Measurements from ENCODE around the gene MYO9B. TPM values are rescaled to one million over a fixed set of nuclear protein-coding genes. Genes with fewer than 3 reads are reported as not detected.

Gene MYO9B
- total RNA-seq, 4 donors from 2014 or later = 102 to 246 (median 151) TPM

DNA sequence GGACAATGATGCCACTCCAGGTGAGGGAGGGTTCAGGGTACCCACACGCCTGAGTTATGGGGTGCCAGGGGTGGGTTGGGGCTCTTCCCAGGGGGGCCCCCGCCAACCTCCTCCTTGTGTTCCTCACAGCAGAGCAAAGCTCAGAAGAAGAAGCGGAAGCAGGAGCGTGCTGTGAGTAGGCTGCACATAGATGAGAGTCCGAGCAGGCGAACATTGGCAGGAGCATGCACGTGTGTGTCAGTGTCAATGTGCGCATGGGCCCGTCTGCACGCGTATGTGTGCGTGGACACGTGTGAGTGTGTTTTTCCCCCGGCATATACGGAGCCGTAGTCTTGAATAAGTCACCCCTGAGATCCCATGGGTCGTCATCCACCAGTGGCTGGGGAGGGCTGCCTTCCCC is 127.1 kb downstream of the MYO9B start:
- peaks cover 0 to 35% (median 9%) of the 10 kb centered on the region in 4 donors for H3K36me3 ChIP-seq
- no peak overlapping the region for H3K27ac ChIP-seq
- 90 to 93% methylated on average over 5 to 17 of the region's 17 CpGs for WGBS, 2 donors (ENCODE audit: low coverage in 1 of 2)
- no peak for DNase-seq
- in situ Hi-C loops (cut with MboI; ENCODE audit: low pct_ligation_motif_present in 1 of 4, low pct_unique_long_range_greater_than_20kb in 1 of 4, low sequenced_read_pairs in 3 of 4) (loop anchor here in 1 of 4 donors (10.0 kb wide), 1 partner anchor 82 kb away; the partner anchor contains the start of gene ANKLE1), intact Hi-C loops (cut with DNase I; ENCODE audit: low total_unique reads) (no loop called here)
- H3K9me3 ChIP-seq = no peaks in the 10 kb centered on the region
- TF ChIP-seq EP300 (IDR thresholded peaks at IDR 0.05; ENCODE audit: low read depth) (no peak), POLR2A (IDR thresholded peaks at IDR 0.05) (no peak), POLR2AphosphoS5 (IDR thresholded peaks at IDR 0.05) (no peak)
- TF ChIP-seq, protein P1, sequence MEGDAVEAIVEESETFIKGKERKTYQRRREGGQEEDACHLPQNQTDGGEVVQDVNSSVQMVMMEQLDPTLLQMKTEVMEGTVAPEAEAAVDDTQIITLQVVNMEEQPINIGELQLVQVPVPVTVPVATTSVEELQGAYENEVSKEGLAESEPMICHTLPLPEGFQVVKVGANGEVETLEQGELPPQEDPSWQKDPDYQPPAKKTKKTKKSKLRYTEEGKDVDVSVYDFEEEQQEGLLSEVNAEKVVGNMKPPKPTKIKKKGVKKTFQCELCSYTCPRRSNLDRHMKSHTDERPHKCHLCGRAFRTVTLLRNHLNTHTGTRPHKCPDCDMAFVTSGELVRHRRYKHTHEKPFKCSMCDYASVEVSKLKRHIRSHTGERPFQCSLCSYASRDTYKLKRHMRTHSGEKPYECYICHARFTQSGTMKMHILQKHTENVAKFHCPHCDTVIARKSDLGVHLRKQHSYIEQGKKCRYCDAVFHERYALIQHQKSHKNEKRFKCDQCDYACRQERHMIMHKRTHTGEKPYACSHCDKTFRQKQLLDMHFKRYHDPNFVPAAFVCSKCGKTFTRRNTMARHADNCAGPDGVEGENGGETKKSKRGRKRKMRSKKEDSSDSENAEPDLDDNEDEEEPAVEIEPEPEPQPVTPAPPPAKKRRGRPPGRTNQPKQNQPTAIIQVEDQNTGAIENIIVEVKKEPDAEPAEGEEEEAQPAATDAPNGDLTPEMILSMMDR (IDR thresholded peaks at IDR 0.05) = no peak
- no peaks in the 10 kb centered on the region for H3K27me3 ChIP-seq
- H3K4me3 ChIP-seq = no peak overlapping the region
- no peaks in the 10 kb centered on the region for H3K4me1 ChIP-seq

DNA sequence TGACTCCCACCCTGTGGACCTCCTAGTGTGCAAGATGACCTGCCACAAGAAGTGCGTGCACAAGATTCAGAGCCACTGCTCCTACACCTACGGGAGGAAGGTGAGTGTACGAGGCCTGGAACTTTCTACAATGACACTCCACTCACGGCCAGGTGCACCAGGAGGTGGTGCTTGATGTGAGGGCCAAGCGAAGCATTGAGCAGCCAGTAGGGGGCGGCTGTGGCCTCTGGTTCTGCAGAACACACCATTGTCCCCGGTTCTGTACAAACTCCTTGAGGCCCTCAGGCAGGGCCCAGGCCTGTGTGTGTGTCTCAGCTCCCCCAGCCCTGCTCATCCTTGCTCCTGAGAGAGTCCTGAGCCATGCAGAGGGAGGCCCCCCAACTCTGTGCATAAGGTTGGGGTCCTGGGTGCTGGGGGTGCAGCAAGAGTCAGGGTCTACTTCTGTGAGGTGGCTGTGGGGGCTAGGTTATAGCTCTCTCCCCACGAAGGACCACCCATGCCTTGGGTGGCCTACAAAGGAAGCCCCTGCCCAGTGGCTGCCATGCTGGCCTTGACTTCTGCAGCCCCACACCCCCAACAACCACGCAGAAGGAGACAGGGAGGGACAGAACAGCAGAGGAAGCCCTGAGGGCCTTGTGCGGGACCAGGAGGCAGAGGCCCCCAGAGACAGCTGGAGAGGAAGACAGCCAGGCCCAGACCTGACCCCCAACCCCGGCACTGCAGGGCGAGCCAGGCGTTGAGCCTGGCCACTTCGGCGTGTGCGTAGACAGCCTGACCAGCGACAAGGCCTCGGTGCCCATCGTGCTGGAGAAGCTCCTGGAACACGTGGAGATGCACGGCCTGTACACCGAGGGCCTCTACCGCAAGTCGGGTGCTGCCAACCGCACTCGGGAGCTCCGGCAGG is 129.9 kb downstream of the MYO9B start:
- H3K36me3 ChIP-seq = peaks cover 0 to 20% (median 7%) of the 10 kb centered on the region in 4 donors
- H3K27me3 ChIP-seq = no peaks in the 10 kb centered on the region
- TF ChIP-seq EP300 (IDR thresholded peaks at IDR 0.05; ENCODE audit: low read depth) (no peak), POLR2A (IDR thresholded peaks at IDR 0.05) (no peak), POLR2AphosphoS5 (IDR thresholded peaks at IDR 0.05) (peak in 1 of 3 donors; percentile 9)
- TF ChIP-seq, protein P1 (IDR thresholded peaks at IDR 0.05) = peak; percentile 63 to 82 (median 66)
- no peaks in the 10 kb centered on the region for H3K9me3 ChIP-seq
- no peak overlapping the region for H3K4me3 ChIP-seq
- H3K4me1 ChIP-seq = no peaks in the 10 kb centered on the region
- DNase-seq = peak; percentile 82
- H3K27ac ChIP-seq = no peak overlapping the region
- in situ Hi-C loops (cut with MboI; ENCODE audit: low pct_ligation_motif_present in 1 of 4, low pct_unique_long_range_greater_than_20kb in 1 of 4, low sequenced_read_pairs in 3 of 4) (loop anchor here in 1 of 4 donors (10.0 kb wide), 1 partner anchor 79 kb away; the partner anchor contains the start of gene ANKLE1), intact Hi-C loops (cut with DNase I; ENCODE audit: low total_unique reads) (loop anchor here (2.0 kb wide), 1 partner anchor 77 kb away; no protein-coding TSS in a partner anchor)
- WGBS, 2 donors (ENCODE audit: low coverage in 1 of 2) = 75% methylated on average over 18 of the region's 27 CpGs; no CpG with 5 or more reads in 1 of the 2 donors

DNA sequence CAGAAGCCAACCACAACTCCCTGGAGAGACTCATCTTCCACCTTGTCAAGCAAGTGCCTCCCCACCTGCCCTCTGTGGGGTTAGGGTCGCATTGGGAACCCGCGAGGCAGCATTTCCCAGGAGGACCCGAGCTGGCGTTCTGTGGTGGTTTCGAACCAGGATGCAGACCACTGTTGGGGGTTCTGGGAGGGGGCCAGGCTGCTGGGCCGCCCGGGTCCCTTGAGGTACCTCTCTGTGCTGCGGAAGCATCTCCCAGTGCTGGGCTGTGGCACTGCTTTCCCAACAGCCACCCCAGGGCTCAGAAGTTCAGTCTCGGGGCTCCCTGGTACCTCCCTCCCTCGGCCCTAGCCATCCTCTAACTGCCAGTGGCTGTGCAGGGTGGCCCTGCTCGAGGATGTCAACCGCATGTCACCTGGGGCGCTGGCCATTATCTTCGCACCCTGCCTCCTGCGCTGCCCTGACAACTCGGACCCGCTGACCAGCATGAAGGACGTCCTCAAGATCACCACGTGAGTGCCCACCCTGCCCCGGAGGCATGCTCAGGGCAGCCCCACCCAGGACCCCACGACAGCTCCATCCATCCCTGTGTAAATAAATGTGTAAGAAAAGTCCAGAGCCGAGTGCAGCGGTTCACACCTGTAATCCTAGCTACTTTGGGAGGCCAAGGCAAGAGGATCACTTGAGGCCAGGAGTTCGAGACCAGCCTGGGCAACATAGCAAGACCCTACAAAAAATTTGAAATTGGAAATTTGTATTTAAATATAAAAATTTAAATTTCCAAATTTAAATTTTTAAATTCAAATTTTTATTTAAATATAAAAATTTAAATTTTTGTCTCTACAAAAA is 131.4 kb downstream of the MYO9B start:
- in situ Hi-C loops (cut with MboI; ENCODE audit: low pct_ligation_motif_present in 1 of 4, low pct_unique_long_range_greater_than_20kb in 1 of 4, low sequenced_read_pairs in 3 of 4) = loop anchor here in 1 of 4 donors (10.0 kb wide), 1 partner anchor 78 kb away; the partner anchor contains the start of gene ANKLE1
- H3K4me1 ChIP-seq = no peaks in the 10 kb centered on the region
- intact Hi-C loops (cut with DNase I; ENCODE audit: low total_unique reads) = no loop called here
- DNase-seq = no peak
- H3K9me3 ChIP-seq = no peaks in the 10 kb centered on the region
- peaks cover 0 to 14% (median 6%) of the 10 kb centered on the region in 4 donors for H3K36me3 ChIP-seq
- H3K27me3 ChIP-seq = no peaks in the 10 kb centered on the region
- 95 to 100% methylated on average over 1 to 25 of the region's 25 CpGs for WGBS, 2 donors (ENCODE audit: low coverage in 1 of 2)
- TF ChIP-seq, protein P1 (IDR thresholded peaks at IDR 0.05) = no peak
- TF ChIP-seq POLR2A (IDR thresholded peaks at IDR 0.05) = no peak
- no peak for TF ChIP-seq EP300 (IDR thresholded peaks at IDR 0.05; ENCODE audit: low read depth)
- no peak for TF ChIP-seq POLR2AphosphoS5 (IDR thresholded peaks at IDR 0.05)
- H3K4me3 ChIP-seq = no peak overlapping the region
- H3K27ac ChIP-seq = no peak overlapping the region
